Hair follicular keratinocyte (primary cell): ENCODE results near the gene ZNF644. TPM values are rescaled to one million over a fixed set of nuclear protein-coding genes. Genes with fewer than 3 reads are reported as not detected.

Experiments used
- total RNA-seq: library from RNA; depleted of rRNA; stranded (reverse); fragments of >200 nt; gene quantifications from 2 replicates; pipeline ENCODE4 v1.2.3, GENCODE V29; 2015

Gene ZNF644
- 21.3 and 22.2 TPM in 2 replicates for total RNA-seq

GRCh38 chr1:91021686-91022517, at the start of gene ZNF644:
Gene ZNF644, minus strand, starts transcription at chr1:91022035. Its CDS starts 39,682 bp downstream, at chr1:90982353.

